Measurements from ENCODE around the gene DNAH12. TPM values are rescaled to one million over a fixed set of nuclear protein-coding genes. Genes with fewer than 3 reads are reported as not detected.
A peak's percentile ranks its signal among the peaks of the same experiment; 100 is the strongest.
"Not testable (repeated sequence)": the region's sequence is repeated elsewhere in the genome, so short reads cannot be mapped to it uniquely, and the experiment has no call there.

The DNAH12 gene
- total RNA-seq, 1 experiment from 2014 or later: not detected

GRCh38 chr3:57444469-57444868 lies 99.7 kb downstream of the DNAH12 start:
- Histone ChIP-seq H3K36me3 (ENCODE audit: control insufficient read depth in 1 of 2, insufficient read depth in 2 of 2, low read length in 2 of 2) (no peaks in the 10 kb centered on the region), H3K9ac (ENCODE audit: low read length) (no peak overlapping the region), H3K4me2 (ENCODE audit: low read length) (no peak overlapping the region), H3K4me3 (replicated peaks in 1 of 2; ENCODE audit: low read depth in 1 of 2, low read length in 2 of 2) (no peak overlapping the region), H2AFZ (ENCODE audit: low read depth, low read length, poor library complexity, severe bottlenecking) (peak overlapping the region; percentile 63), H3K9me3 (ENCODE audit: control insufficient read depth in 1 of 2, insufficient read depth in 1 of 2, low read depth in 1 of 2, low read length in 2 of 2) (no peaks in the 10 kb centered on the region), H3K4me1 (ENCODE audit: control insufficient read depth in 1 of 2, insufficient read depth in 2 of 2, low read length in 2 of 2) (peaks cover 0 to 9% of the 10 kb centered on the region in 2 experiments; a peak in 1 of 4 replicates), H3K79me2 (ENCODE audit: insufficient read depth, low read length) (no peaks in the 10 kb centered on the region), H3K27ac (ENCODE audit: low read depth, low read length) (no peak overlapping the region), H3K27me3 (ENCODE audit: insufficient read depth, low read length) (no peaks in the 10 kb centered on the region), H4K20me1 (ENCODE audit: insufficient read depth) (no peaks in the 10 kb centered on the region), H3K9me2 (ENCODE audit: insufficient read depth) (0 out of 2 replicates have a peak, but pooled peaks cover 4% of the 10 kb centered on the region)
- TF ChIP-seq ELF1 (IDR thresholded peaks at IDR 0.05; ENCODE audit: borderline replicate concordance, low read depth): no peak
- TF ChIP-seq ZNF274 (IDR thresholded peaks at IDR 0.05; ENCODE audit: low read depth, low read length): no peak
- no peak for TF ChIP-seq RAD21 (IDR thresholded peaks at IDR 0.05; ENCODE audit: low read depth)
- TF ChIP-seq JUND (IDR thresholded peaks at IDR 0.05): no peak
- no peak for TF ChIP-seq EZH2phosphoT487 (IDR thresholded peaks at IDR 0.05; ENCODE audit: borderline replicate concordance)
- no peak for TF ChIP-seq POLR2AphosphoS5 (IDR thresholded peaks at IDR 0.05; ENCODE audit: low read depth, low read length)
- TF ChIP-seq MAX (IDR thresholded peaks at IDR 0.05): no peak
- TF ChIP-seq FOSL1 (IDR thresholded peaks at IDR 0.05; ENCODE audit: low read depth): no peak
- no peak for TF ChIP-seq POLR2A (IDR thresholded peaks at IDR 0.05; ENCODE audit: borderline replicate concordance, extremely low read depth, insufficient read depth, insufficient read length)
- no peak for TF ChIP-seq ZFX (IDR thresholded peaks at IDR 0.05)
- TF ChIP-seq, protein P1, sequence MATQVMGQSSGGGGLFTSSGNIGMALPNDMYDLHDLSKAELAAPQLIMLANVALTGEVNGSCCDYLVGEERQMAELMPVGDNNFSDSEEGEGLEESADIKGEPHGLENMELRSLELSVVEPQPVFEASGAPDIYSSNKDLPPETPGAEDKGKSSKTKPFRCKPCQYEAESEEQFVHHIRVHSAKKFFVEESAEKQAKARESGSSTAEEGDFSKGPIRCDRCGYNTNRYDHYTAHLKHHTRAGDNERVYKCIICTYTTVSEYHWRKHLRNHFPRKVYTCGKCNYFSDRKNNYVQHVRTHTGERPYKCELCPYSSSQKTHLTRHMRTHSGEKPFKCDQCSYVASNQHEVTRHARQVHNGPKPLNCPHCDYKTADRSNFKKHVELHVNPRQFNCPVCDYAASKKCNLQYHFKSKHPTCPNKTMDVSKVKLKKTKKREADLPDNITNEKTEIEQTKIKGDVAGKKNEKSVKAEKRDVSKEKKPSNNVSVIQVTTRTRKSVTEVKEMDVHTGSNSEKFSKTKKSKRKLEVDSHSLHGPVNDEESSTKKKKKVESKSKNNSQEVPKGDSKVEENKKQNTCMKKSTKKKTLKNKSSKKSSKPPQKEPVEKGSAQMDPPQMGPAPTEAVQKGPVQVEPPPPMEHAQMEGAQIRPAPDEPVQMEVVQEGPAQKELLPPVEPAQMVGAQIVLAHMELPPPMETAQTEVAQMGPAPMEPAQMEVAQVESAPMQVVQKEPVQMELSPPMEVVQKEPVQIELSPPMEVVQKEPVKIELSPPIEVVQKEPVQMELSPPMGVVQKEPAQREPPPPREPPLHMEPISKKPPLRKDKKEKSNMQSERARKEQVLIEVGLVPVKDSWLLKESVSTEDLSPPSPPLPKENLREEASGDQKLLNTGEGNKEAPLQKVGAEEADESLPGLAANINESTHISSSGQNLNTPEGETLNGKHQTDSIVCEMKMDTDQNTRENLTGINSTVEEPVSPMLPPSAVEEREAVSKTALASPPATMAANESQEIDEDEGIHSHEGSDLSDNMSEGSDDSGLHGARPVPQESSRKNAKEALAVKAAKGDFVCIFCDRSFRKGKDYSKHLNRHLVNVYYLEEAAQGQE (IDR thresholded peaks at IDR 0.05; ENCODE audit: low read depth): no peak
- TF ChIP-seq EGR1 (IDR thresholded peaks at IDR 0.05; ENCODE audit: low read depth): no peak
- TF ChIP-seq, protein P2, sequence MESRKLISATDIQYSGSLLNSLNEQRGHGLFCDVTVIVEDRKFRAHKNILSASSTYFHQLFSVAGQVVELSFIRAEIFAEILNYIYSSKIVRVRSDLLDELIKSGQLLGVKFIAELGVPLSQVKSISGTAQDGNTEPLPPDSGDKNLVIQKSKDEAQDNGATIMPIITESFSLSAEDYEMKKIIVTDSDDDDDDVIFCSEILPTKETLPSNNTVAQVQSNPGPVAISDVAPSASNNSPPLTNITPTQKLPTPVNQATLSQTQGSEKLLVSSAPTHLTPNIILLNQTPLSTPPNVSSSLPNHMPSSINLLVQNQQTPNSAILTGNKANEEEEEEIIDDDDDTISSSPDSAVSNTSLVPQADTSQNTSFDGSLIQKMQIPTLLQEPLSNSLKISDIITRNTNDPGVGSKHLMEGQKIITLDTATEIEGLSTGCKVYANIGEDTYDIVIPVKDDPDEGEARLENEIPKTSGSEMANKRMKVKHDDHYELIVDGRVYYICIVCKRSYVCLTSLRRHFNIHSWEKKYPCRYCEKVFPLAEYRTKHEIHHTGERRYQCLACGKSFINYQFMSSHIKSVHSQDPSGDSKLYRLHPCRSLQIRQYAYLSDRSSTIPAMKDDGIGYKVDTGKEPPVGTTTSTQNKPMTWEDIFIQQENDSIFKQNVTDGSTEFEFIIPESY (IDR thresholded peaks at IDR 0.05; ENCODE audit: extremely low read depth, insufficient replicate concordance, low read length): no peak
- no peak for TF ChIP-seq EZH2 (IDR thresholded peaks at IDR 0.05)
- no peak for TF ChIP-seq CBX3 (IDR thresholded peaks at IDR 0.05; ENCODE audit: low read depth)
- ChIA-PET RAD21 (ENCODE audit: low non-redundant PET in 1 of 2, low total read pairs in 2 of 2, uncharacterized antibody in 2 of 2, unreplicated experiment in 2 of 2) (no interaction called here), CTCF (no interaction called here), POLR2A (interaction anchor here (0.9 kb wide), 1 partner anchor 10 kb away, joined by 5 read pairs; no protein-coding TSS in a partner anchor)
- DNase-seq (ENCODE audit: low read depth, low spot score) (no peak), ATAC-seq (no peak)
- intact Hi-C loops (cut with micrococcal nuclease): no loop called here
- BruUV-seq (replicated peaks): no TSS peak

DNA sequence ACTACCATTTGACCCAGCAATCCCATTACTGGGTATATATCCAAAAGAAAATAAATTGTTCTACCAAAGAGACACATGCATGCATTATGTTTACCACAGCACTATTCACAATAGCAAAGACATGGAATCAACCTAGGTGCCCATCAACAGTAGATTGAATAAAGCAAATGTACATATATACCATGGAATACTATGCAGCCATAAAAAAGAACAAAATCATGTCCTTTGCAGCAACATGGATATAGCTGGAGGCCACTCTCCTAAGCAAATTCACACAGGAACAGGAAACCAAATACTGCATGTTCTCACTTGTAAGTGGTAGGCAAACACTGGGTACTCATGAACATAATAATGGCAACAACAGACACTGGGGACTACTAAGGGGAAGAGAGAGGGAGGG lies 104.0 kb downstream of the DNAH12 start:
- H3K79me2 ChIP-seq (ENCODE audit: insufficient read depth, low read length); POLR2A ChIA-PET; H3K9me3 ChIP-seq (ENCODE audit: control insufficient read depth in 1 of 2, insufficient read depth in 1 of 2, low read depth in 1 of 2, low read length in 2 of 2); DNase-seq (ENCODE audit: low read depth, low spot score); CTCF ChIA-PET; H3K27me3 ChIP-seq (ENCODE audit: insufficient read depth, low read length); H3K36me3 ChIP-seq (ENCODE audit: control insufficient read depth in 1 of 2, insufficient read depth in 2 of 2, low read length in 2 of 2); H2AFZ ChIP-seq (ENCODE audit: low read depth, low read length, poor library complexity, severe bottlenecking); H3K4me3 ChIP-seq (replicated peaks in 1 of 2; ENCODE audit: low read depth in 1 of 2, low read length in 2 of 2); H3K9ac ChIP-seq (ENCODE audit: low read length); RAD21 ChIA-PET (ENCODE audit: low non-redundant PET in 1 of 2, low total read pairs in 2 of 2, uncharacterized antibody in 2 of 2, unreplicated experiment in 2 of 2); H4K20me1 ChIP-seq (ENCODE audit: insufficient read depth); H3K4me2 ChIP-seq (ENCODE audit: low read length); intact Hi-C loops (cut with micrococcal nuclease); H3K4me1 ChIP-seq (ENCODE audit: control insufficient read depth in 1 of 2, insufficient read depth in 2 of 2, low read length in 2 of 2); BruUV-seq (replicated peaks); H3K9me2 ChIP-seq (ENCODE audit: insufficient read depth); H3K27ac ChIP-seq (ENCODE audit: low read depth, low read length); ATAC-seq: not testable (repeated sequence)

All from HCT116 (cell line).